Keratinocyte (primary cell): ENCODE data around the gene ECE1.

Experiments
- EZH2 ChIP-seq: IDR thresholded peaks from one replicate; pipeline ENCODE4 v1.6.1; 2012; ENCODE audit warnings: inconsistent platforms, mild to moderate bottlenecking, low read length, moderate library complexity
- TF ChIP-seq, protein P1 (sequence below), 3 experiments: IDR thresholded peaks in 1 of 3; conservative IDR thresholded peaks in 1 of 3; optimal IDR thresholded peaks in 1 of 3; 2 replicates in 2 of 3; 3 replicates in 1 of 3; pipeline versions ENCODE3 to v1.5.1; 2011; ENCODE audit warnings: low read length in 3 of 3, mild to moderate bottlenecking in 3 of 3, moderate library complexity in 2 of 3, control low read depth in 1 of 3, inconsistent platforms in 1 of 3; ENCODE audit not compliant: insufficient read depth in 2 of 3; ENCODE audit errors: extremely low read depth in 1 of 3

DNA sequence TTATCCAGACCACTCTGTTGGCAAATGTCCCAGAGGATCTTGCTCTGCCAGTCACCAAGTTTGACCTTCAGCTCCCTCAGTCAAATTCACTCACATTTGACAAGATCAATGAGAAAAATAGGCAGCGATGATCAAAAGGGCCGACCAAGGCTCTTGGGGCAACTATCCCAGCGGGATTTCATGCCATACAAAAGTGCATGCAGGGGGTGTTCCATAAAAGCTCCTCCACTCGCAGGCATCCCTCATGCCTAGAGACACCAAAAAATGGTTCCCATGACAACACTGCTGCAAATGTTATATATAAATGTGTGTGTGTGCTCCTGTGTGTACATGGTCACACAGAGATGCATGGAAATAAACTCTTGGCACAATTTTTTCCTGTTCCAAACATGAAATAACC, 97.4 kb downstream of the ECE1 start:
- TF ChIP-seq, protein P1, sequence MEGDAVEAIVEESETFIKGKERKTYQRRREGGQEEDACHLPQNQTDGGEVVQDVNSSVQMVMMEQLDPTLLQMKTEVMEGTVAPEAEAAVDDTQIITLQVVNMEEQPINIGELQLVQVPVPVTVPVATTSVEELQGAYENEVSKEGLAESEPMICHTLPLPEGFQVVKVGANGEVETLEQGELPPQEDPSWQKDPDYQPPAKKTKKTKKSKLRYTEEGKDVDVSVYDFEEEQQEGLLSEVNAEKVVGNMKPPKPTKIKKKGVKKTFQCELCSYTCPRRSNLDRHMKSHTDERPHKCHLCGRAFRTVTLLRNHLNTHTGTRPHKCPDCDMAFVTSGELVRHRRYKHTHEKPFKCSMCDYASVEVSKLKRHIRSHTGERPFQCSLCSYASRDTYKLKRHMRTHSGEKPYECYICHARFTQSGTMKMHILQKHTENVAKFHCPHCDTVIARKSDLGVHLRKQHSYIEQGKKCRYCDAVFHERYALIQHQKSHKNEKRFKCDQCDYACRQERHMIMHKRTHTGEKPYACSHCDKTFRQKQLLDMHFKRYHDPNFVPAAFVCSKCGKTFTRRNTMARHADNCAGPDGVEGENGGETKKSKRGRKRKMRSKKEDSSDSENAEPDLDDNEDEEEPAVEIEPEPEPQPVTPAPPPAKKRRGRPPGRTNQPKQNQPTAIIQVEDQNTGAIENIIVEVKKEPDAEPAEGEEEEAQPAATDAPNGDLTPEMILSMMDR (optimal IDR thresholded peaks at IDR 0.05 in 1 of 3, IDR thresholded peaks at IDR 0.05 in 1 of 3, conservative IDR thresholded peaks at IDR 0.05 in 1 of 3; ENCODE audit: extremely low read depth in 1 of 3, insufficient read depth in 2 of 3, low read length in 3 of 3): no peak
- TF ChIP-seq EZH2: no peak
